ENCODE data around the gene FBXO27.

GRCh38 chr19:39030854-39031367, 1.4 kb downstream of the FBXO27 start:
- TF ChIP-seq CTCF (IDR thresholded peaks at IDR 0.05) (no peak), POLR2A (IDR thresholded peaks at IDR 0.05) (no peak)

Data from vagina (tissue), 2 donors.